ENCODE results near the gene CEP19. TPM values are rescaled to one million over a fixed set of nuclear protein-coding genes. Genes with fewer than 3 reads are reported as not detected.
"Not testable (repeated sequence)": the region's sequence is repeated elsewhere in the genome, so short reads cannot be mapped to it uniquely, and the experiment has no call there.

CEP19 gene
- total RNA-seq, 1 donor from 2014 or later = 1.5 TPM

- H3K27ac ChIP-seq (replicated peaks) = no peak overlapping the region
- H3K27me3 ChIP-seq (ENCODE audit: low read depth) = no peaks in the 10 kb centered on the region
- TF ChIP-seq CTCF (IDR thresholded peaks at IDR 0.05; ENCODE audit: borderline replicate concordance) = no peak
- intact Hi-C loops (cut with micrococcal nuclease) = no loop called here
- no peaks in the 10 kb centered on the region for H3K4me1 ChIP-seq
- no peak for DNase-seq
- H3K36me3 ChIP-seq = peaks cover 23% of the 10 kb centered on the region
- H3K4me3 ChIP-seq = no peak overlapping the region
- no peaks in the 10 kb centered on the region for H3K9me3 ChIP-seq (replicated peaks)
Measured at GRCh38 chr3:196721097-196721496, 9.0 kb upstream of the CEP19 start.

GRCh38 chr3:196717162-196717561 is 5.1 kb upstream of the CEP19 start:
- H3K9me3 ChIP-seq (replicated peaks); H3K27ac ChIP-seq (replicated peaks); DNase-seq; H3K36me3 ChIP-seq; H3K27me3 ChIP-seq (ENCODE audit: low read depth); H3K4me3 ChIP-seq; intact Hi-C loops (cut with micrococcal nuclease): not testable (repeated sequence)
- H3K4me1 ChIP-seq = peaks cover 14% of the 10 kb centered on the region

GRCh38 chr3:196712514-196713413 is 714 bp upstream of the CEP19 start:
- H3K4me1 ChIP-seq = peaks cover 28% of the 10 kb centered on the region
- intact Hi-C loops (cut with micrococcal nuclease) = no loop called here
- no peaks in the 10 kb centered on the region for H3K36me3 ChIP-seq
- H3K27me3 ChIP-seq (ENCODE audit: low read depth) = no peaks in the 10 kb centered on the region
- peak overlapping the region; percentile 90 for H3K4me3 ChIP-seq
- no peaks in the 10 kb centered on the region for H3K9me3 ChIP-seq (replicated peaks)
- H3K27ac ChIP-seq (replicated peaks) = peak overlapping the region; percentile 95
- peak; percentile 74 for DNase-seq
- no peak for TF ChIP-seq CTCF (IDR thresholded peaks at IDR 0.05; ENCODE audit: borderline replicate concordance)

- no peaks in the 10 kb centered on the region for H3K27me3 ChIP-seq (ENCODE audit: low read depth)
- no peak for TF ChIP-seq CTCF (IDR thresholded peaks at IDR 0.05; ENCODE audit: borderline replicate concordance)
- no peak overlapping the region for H3K4me3 ChIP-seq
- no peaks in the 10 kb centered on the region for H3K9me3 ChIP-seq (replicated peaks)
- no peak for DNase-seq
- H3K27ac ChIP-seq (replicated peaks) = no peak overlapping the region
- peaks cover 25% of the 10 kb centered on the region for H3K4me1 ChIP-seq
- H3K36me3 ChIP-seq = no peaks in the 10 kb centered on the region
- intact Hi-C loops (cut with micrococcal nuclease) = no loop called here
Measured at GRCh38 chr3:196708467-196708866, 3.6 kb downstream of the CEP19 start.

GRCh38 chr3:196707566-196707965 is 4.5 kb downstream of the CEP19 start:
- DNase-seq = no peak
- H3K9me3 ChIP-seq (replicated peaks) = no peaks in the 10 kb centered on the region
- no peak overlapping the region for H3K27ac ChIP-seq (replicated peaks)
- no peak overlapping the region for H3K4me3 ChIP-seq
- H3K27me3 ChIP-seq (ENCODE audit: low read depth) = no peaks in the 10 kb centered on the region
- TF ChIP-seq CTCF (IDR thresholded peaks at IDR 0.05; ENCODE audit: borderline replicate concordance) = no peak
- peaks cover 16% of the 10 kb centered on the region for H3K4me1 ChIP-seq
- intact Hi-C loops (cut with micrococcal nuclease) = no loop called here
- no peaks in the 10 kb centered on the region for H3K36me3 ChIP-seq

GRCh38 chr3:196706731-196707130 is 5.3 kb downstream of the CEP19 start:
- no peak for DNase-seq
- Histone ChIP-seq H3K27ac (replicated peaks) (no peak overlapping the region), H3K9me3 (replicated peaks) (no peaks in the 10 kb centered on the region), H3K27me3 (ENCODE audit: low read depth) (no peaks in the 10 kb centered on the region), H3K4me1 (peaks cover 9% of the 10 kb centered on the region), H3K4me3 (no peak overlapping the region), H3K36me3 (no peaks in the 10 kb centered on the region)
- intact Hi-C loops (cut with micrococcal nuclease) = no loop called here
- no peak for TF ChIP-seq CTCF (IDR thresholded peaks at IDR 0.05; ENCODE audit: borderline replicate concordance)

Data from left ventricle myocardium inferior (tissue), 1 donor.